ENCODE measurements around the gene SLC17A2. TPM values are rescaled to one million over a fixed set of nuclear protein-coding genes. Genes with fewer than 3 reads are reported as not detected.

SLC17A2 gene
- total and polyA plus RNA-seq, 2 of the 13 experiments (the other 11 are each of a cell fraction or from before 2014, with no cell fraction given), result 11.2 to 32.4 TPM

DNA sequence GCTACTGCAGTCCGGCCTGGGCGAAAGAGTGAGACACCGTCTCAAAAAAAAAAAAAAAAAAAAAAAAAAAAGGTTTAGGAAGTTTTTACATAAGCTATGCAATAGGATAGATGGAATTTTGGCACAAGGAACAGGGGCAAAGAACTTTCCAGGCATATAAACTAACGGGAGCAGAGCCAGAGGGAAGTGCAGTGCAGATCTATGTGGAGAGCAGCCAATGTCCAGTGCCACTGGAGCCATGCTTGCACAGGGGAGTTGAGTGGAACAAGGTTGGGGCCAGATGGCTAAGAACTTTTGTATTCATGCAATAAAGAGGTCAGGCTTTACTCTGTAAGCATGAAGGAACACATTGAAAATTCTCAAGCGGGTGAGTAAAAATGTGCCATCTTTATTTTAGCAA lies 10.8 kb downstream of the SLC17A2 start:
- DNase-seq (ENCODE audit: low spot score) (no peak), ATAC-seq (no peak), FAIRE-seq (no peak)
- 97% methylated on average over 5 of the region's 5 CpGs for WGBS (ENCODE audit: low lambda C conversion rate)
- Histone ChIP-seq H3K4me3 (replicated peaks in 1 of 3; ENCODE audit: insufficient read depth in 1 of 3, low read depth in 2 of 3, low read length in 3 of 3) (no peak overlapping the region), H3K9me3 (ENCODE audit: low read length) (no peaks in the 10 kb centered on the region), H3K9ac (ENCODE audit: insufficient read depth, low read depth, low read length) (no peak overlapping the region), H3K4me2 (ENCODE audit: low read depth, low read length) (no peak overlapping the region), H3K4me1 (ENCODE audit: insufficient read depth, low read length) (peaks cover 3% of the 10 kb centered on the region), H3K27ac (ENCODE audit: extremely low read length, insufficient read depth, low read length) (no peak overlapping the region), H3K36me3 (replicated peaks in 1 of 2; ENCODE audit: control insufficient read depth in 1 of 2, insufficient read depth in 2 of 2, low read length in 2 of 2) (peaks cover 4 to 25% of the 10 kb centered on the region in 2 experiments), H3K79me2 (ENCODE audit: insufficient read depth, low read length) (no peaks in the 10 kb centered on the region), H2AFZ (ENCODE audit: low read length) (no peak overlapping the region), H4K20me1 (ENCODE audit: insufficient read depth, low read length) (no peaks in the 10 kb centered on the region), H3K27me3 (ENCODE audit: control insufficient read depth in 1 of 2, insufficient read depth in 2 of 2, low read length in 2 of 2) (no peaks in the 10 kb centered on the region)
- TF ChIP-seq CBX2 (IDR thresholded peaks at IDR 0.05; ENCODE audit: low read depth, low read length) (no peak), CBX2 (CRISPR knock-in tag; IDR thresholded peaks at IDR 0.05; ENCODE audit: low read depth) (no peak)
- in situ Hi-C loops (cut with HindIII; ENCODE audit: extremely low pct_ligation_motif_present, low pct_unique_long_range_greater_than_20kb), result no loop called here
- intact Hi-C loops (cut with micrococcal nuclease; ENCODE audit: unreplicated experiment), result no loop called here
- BruUV-seq (replicated peaks), result no TSS peak
- CTCF ChIA-PET (ENCODE audit: low intra/inter-chr PET ratio, low total read pairs), result no interaction called here
- POLR2A ChIA-PET, result interaction anchor here (1.5 to 2.0 kb wide), 2 partner anchors 9 kb away, joined by 5 to 11 read pairs; no protein-coding TSS in a partner anchor

DNA sequence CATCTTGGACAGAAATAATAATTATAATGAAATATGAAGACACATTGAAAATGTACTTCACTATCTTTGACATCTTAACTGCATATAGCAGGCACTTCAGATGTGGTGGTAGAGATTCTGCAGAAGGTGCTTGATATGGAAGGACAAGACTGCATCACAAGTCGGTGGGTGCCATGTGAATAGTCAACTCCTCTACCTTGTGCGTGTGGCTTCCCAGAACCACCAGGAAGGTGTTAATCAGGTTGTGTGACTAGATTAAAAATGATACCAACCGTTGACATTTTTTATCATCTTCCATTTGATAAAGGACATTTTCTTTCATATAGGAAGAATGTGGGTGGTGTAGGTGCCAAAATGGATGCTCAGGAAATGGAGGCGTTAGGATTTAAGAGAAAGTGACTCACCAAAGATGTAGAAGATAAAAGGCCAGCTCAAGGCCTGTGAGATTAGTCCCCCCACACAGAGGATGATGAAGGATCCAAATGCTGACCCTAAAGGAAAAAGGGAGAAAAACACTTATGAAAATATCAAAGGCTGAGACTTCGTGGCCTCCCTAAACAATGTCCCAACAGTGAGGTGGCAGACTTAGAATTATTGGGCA lies 12.3 kb downstream of the SLC17A2 start:
- in situ Hi-C loops (cut with HindIII; ENCODE audit: extremely low pct_ligation_motif_present, low pct_unique_long_range_greater_than_20kb) (no loop called here), intact Hi-C loops (cut with micrococcal nuclease; ENCODE audit: unreplicated experiment) (no loop called here)
- ATAC-seq (no peak), DNase-seq (ENCODE audit: low spot score) (no peak), FAIRE-seq (no peak)
- H3K4me1 ChIP-seq (ENCODE audit: insufficient read depth, low read length), result peaks cover 18% of the 10 kb centered on the region
- no peaks in the 10 kb centered on the region for H3K79me2 ChIP-seq (ENCODE audit: insufficient read depth, low read length)
- WGBS (ENCODE audit: low lambda C conversion rate), result 92% methylated on average over 5 of the region's 5 CpGs
- ChIA-PET POLR2A (no interaction called here), CTCF (ENCODE audit: low intra/inter-chr PET ratio, low total read pairs) (no interaction called here)
- no peak overlapping the region for H3K4me2 ChIP-seq (ENCODE audit: low read depth, low read length)
- H3K36me3 ChIP-seq (replicated peaks in 1 of 2; ENCODE audit: control insufficient read depth in 1 of 2, insufficient read depth in 2 of 2, low read length in 2 of 2), result peaks cover 4 to 25% of the 10 kb centered on the region in 2 experiments
- no peak for TF ChIP-seq NR2F2 (IDR thresholded peaks at IDR 0.05; ENCODE audit: borderline replicate concordance, low read depth)
- TF ChIP-seq ZNF333 (CRISPR knock-in tag; IDR thresholded peaks at IDR 0.05; ENCODE audit: borderline replicate concordance), result no peak
- TF ChIP-seq ZNF24 (IDR thresholded peaks at IDR 0.05), result no peak
- no peak for TF ChIP-seq ARNT (IDR thresholded peaks at IDR 0.05)
- no peak for TF ChIP-seq ZBTB21 (CRISPR knock-in tag; IDR thresholded peaks at IDR 0.05)
- TF ChIP-seq EZH2 (conservative IDR thresholded peaks at IDR 0.05; ENCODE audit: low read depth, low read length), result no peak
- no peak for TF ChIP-seq TMF1 (CRISPR knock-in tag; IDR thresholded peaks at IDR 0.05; ENCODE audit: low read depth)
- no peak for TF ChIP-seq BORCS8-MEF2B (CRISPR knock-in tag; IDR thresholded peaks at IDR 0.05)
- no peak for TF ChIP-seq ZNF670 (CRISPR knock-in tag; IDR thresholded peaks at IDR 0.05; ENCODE audit: borderline replicate concordance)
- TF ChIP-seq ZNF230 (CRISPR knock-in tag; IDR thresholded peaks at IDR 0.05), result no peak
- no peak for TF ChIP-seq NFE2L2 (IDR thresholded peaks at IDR 0.05; ENCODE audit: low read length)
- no peak for TF ChIP-seq ETV6 (CRISPR knock-in tag; conservative IDR thresholded peaks at IDR 0.05)
- TF ChIP-seq NR2F6 (IDR thresholded peaks at IDR 0.05), result no peak
- TF ChIP-seq NR2F6 (CRISPR knock-in tag; IDR thresholded peaks at IDR 0.05), result no peak
- no peaks in the 10 kb centered on the region for H3K27me3 ChIP-seq (ENCODE audit: control insufficient read depth in 1 of 2, insufficient read depth in 2 of 2, low read length in 2 of 2)
- H3K9ac ChIP-seq (ENCODE audit: insufficient read depth, low read depth, low read length), result no peak overlapping the region
- no peak overlapping the region for H3K4me3 ChIP-seq (replicated peaks in 1 of 3; ENCODE audit: insufficient read depth in 1 of 3, low read depth in 2 of 3, low read length in 3 of 3)
- H3K9me3 ChIP-seq (ENCODE audit: low read length), result no peaks in the 10 kb centered on the region
- H2AFZ ChIP-seq (ENCODE audit: low read length), result no peak overlapping the region
- no peak overlapping the region for H3K27ac ChIP-seq (ENCODE audit: extremely low read length, insufficient read depth, low read length)
- H4K20me1 ChIP-seq (ENCODE audit: insufficient read depth, low read length), result no peaks in the 10 kb centered on the region
- no TSS peak for BruUV-seq (replicated peaks)
